NK-92 treated with Interleukin-12 subunit alpha and Interleukin-12 subunit beta, amount 100 ng/mL, for 24 hours (cell line): ENCODE measurements around the gene HIP1.
"Not testable (repeated sequence)": the region's sequence is repeated elsewhere in the genome, so short reads cannot be mapped to it uniquely, and the experiment has no call there.

ENCODE experiments used
- DNase-seq: peaks from one replicate; lab custom pipeline; 2025; lab: John Stamatoyannopoulos, UW

Gene HIP1

DNA sequence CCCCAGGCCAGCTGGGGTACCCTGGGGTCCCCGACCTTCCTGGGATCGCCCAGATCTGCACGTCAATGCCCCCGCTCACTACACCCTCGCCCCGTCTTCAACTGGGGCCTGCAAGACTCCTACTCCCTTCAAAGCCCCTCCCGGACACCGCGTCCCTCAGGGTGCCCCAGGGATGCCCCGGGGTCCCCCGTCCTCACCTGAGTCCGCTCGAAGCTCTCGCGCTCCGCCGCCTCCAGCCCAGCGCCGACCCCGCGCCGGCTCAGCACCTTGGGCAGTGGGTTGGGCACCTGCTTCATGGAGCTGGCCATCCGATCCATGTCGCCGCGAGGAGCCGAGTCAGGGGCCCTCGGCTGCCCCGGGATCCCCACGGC, at the start of gene HIP1:
Gene HIP1, minus strand, starts transcription at position 338 of the 371 bp plus-strand sequence. Its CDS starts 21 bp downstream, at position 317.
- DNase-seq, result no peak

DNA sequence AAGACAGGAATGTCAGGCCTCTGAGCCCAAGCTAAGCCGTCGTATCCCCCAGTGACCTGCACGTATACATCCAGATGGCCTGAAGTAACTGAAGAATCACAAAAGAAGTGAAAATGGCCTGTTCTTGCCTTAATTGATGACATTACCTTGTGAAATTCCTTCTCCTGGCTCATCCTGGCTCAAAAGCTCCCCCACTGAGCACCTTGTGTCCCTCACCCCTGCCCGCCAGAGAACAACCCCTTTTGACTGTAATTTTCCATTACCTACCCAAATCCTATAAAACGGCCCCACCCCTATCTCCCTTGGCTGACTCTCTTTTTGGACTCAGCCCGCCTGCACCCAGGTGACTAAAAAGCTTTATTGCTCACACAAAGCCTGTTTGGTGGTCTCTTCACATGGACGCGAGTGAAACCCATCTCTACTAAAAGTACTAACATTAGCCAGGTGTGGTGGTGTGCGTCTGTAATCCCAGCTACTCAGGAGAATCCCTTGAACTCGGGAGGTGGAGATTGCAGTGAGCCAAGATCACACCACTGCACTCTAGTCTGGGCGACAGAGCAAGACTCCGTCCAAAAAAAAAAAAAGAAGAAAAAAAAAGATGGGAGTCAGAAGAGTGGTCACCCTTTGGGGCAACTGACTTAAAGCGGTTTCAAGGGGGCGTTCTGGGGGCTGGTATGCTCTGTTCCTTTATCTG, 49.6 kb upstream of the HIP1 start:
- not testable (repeated sequence) for DNase-seq

DNA sequence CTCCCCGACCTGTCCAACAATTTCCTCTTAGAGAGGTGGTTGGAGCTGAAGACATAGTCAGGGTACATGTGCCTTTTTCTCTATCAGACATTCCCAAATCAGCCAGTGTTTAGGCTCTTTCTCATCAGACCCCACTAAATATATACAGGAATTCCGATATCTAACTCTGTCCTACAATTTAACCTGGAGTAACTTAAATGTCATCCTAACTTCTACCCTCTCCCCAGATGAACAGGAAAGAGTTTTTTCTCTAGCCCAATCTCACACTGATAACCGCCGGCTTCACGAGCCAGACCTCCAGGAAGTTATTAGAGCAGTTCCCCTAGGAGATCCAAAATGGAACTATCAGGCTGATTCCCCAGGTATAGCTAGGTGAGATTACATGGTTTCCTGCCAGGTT, 44.3 kb upstream of the HIP1 start:
- DNase-seq, result not testable (repeated sequence)

DNA sequence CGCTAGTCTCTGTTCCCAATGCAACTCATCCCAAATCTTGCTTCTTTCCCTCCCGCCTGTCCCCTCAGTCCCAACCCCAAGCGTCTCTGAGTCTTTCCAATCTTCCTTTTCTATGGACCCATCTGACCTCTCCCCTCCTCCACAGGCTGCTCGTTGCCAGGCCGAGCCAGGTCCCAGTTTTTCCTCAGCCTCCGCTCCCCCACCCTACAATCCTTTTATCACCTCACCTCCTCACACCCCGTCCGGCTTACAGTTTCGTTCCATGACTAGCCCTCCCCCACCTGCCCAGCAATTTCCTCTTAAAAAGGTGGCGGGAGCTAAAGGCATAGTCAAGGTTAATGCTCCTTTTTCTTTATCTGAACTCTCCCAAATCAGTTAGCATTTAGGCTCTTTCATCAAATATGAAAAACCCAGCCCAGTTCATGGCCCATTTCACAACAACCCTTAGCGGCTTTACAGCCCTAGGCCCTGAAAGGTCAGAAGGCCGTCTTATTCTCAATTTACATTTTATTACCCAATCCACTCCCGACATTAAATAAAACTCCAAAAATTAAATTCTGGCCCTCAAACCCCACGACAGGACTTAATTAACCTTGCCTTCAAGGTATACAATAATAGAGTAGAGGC, 42.0 kb upstream of the HIP1 start:
- DNase-seq, result not testable (repeated sequence)

DNA sequence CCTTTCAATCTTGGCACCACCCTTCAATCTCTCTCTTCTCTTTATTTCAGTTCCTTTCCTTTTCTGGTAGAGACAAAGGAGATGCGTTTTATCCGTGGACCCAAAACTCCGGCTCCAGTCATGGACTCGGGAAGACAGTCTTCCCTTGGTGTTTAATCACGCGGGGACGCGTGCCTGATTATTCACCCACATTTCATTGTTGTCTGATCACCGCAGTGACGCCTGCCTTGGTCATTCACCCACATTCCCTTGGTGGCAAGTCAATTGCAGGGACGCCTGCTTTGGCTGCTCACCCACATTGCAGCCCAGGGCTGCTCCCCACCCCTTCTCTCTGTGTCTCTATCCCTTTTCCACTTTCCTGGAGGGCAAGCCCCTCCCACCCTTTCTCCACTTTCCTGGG, 40.8 kb upstream of the HIP1 start:
- DNase-seq, result not testable (repeated sequence)

DNA sequence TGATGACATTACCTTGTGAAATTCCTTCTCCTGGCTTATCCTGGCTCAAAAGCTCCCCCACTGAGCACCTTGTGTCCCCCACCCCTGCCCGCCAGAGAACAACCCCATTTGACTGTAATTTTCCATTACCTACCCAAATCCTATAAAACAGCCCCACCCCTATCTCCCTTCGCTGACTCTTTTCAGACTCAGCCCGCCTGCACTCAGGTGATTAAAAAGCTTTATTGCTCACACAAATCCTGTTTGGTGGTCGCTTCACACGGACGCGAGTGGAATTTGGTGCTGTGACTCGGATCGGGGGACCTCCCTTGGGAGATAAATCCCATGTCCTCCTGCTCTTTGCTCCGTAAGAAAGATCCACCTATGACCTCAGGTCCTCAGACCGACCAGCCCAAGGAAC, 40.3 kb upstream of the HIP1 start:
- DNase-seq, result not testable (repeated sequence)

DNA sequence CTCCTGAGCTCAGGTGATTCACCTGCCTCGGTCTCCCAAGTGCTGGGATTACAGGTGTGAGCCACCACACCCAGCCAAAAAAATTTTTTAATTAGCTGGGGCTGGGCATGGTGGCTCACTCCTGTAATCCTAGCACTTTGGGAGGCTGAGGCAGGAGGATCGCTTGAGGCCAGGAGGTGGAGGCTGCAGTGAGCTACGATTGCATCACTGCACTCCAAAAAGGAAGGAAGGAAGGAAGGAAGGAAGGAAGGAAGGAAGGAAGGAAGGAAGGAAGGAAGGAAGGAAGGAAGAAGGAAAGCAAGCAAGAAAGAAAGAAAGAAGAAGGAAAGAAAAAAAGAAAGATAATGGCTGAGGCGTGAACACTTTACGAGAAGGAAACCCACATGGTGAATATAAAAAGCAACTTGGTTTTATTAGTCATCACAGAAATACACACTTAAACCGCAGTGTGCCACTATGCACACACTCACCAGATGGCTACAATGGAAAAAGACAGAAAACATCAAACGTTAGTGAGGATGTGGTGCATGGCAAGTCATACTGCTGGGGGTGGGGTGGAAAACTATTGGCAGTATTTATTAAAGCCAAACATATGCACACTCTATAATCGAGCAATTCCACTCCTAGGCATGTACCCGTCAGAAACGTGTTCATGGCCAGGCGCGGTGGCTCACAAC, 37.7 kb upstream of the HIP1 start:
- peak; percentile 66 for DNase-seq

DNA sequence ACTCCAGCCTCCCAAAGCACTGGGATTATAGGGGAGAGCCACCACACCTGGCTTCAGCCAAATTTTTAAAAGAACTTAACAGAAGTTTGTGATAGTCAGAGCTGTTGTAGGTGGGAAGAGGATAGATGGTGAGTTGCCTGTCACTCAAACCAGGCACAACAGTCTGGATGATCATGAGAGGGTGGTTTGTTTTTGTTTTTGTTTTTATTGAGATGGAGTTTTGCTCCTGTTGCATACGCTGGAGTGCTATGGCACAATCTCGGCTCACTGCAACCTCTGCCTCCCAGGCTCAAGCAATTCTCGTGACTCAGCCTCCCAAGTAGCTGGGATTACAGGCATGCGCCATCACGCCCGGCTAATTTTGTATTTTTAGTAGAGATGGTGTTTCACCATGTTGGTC, 35.2 kb upstream of the HIP1 start:
- not testable (repeated sequence) for DNase-seq

DNA sequence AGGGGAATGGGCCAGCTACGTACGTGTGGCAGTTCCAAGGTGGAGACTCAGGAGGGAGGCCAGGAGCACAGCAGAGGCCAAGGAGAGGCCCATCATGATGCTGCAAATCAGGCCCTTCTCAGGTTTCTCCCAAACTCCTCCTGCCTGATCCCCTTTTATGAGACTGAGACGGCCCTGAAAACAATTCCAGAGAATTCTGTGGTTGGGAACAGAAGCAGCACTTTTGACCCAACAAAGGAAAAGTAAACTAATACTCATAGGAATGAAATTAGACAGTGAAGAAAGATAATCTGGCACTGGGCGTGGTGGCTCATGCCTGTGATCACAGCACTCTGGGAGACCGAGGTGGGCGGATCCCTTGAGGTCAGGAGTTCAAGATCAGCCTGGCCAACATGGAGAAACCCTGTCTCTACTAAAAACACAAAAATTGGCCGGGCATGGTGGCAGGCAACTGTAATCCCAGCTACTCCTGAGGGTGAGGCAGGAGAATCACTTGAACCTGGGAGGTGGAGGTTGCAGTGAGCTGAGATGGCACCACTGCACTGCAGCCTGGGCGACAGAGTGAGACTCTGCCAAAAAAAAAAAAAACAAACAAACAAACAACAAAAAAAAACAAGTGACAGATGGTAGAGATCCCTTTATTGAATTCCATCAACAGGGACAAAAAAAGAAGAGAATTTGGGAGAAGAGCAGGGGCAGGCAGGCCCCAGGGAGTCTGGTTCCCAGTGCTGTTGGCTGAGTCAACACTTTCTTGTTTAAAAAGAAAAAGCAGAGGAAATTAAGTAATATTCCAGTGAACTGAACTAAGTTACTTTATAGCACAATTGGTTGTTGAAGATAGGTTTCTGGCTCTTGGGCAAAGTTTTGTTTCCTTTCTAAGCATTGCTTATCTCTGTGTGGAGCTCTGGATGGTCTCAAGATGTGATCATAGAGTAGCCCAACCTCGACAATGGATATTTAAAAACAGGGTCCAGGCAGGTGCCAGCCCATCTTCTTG, 33.6 kb upstream of the HIP1 start, which contains the start of gene CCL26:
Gene CCL26, minus strand, starts transcription at position 131 of the 997 bp plus-strand sequence. Its CDS starts 35 bp downstream, at position 96.
- no peak for DNase-seq

DNA sequence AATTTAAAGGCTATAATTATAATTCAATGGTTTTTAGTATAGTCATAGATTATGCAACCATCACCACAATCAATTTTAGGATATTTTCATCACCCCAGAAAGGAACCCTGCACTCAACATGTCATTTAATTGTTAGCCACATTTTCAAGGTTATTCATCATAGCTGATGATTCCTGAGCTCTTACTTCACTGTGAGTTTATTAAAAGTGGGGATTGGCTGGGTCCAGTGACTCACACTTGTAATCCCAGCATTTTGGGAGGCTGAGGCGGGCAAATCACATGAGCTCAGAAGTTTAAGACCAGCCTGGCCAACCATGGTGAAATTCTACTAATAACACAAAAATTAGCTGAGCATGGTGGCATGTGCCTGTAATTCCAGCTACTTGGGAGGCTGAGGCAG, 32.5 kb upstream of the HIP1 start:
- DNase-seq, result no peak

DNA sequence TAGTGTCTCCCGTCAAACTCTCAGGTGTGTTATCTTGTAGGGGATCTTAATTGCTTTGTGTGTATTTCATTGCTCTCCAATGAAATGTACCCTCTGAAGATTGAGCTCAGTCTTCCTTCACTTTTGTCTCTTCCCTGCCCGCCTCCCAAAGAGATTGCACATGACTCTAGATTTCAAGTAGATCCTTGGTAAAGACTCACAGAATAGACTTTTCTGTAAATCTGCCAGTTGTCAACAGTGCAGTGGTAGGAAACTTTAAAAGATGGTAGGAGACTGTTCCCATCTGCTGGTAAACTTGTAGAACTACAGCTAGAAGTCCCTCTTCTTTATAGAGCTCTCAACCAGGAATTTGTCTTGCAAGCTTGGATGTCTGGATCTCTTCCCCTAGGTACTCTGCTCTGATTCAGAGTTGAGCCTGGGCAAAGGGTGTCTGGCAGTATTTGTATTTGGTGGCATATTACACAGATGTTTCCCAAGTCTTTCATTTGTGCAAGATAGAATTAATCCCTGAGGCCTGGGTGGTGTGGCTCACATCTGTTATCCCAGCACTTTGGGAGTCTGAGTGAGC, 23.7 kb upstream of the HIP1 start:
- DNase-seq, result no peak

DNA sequence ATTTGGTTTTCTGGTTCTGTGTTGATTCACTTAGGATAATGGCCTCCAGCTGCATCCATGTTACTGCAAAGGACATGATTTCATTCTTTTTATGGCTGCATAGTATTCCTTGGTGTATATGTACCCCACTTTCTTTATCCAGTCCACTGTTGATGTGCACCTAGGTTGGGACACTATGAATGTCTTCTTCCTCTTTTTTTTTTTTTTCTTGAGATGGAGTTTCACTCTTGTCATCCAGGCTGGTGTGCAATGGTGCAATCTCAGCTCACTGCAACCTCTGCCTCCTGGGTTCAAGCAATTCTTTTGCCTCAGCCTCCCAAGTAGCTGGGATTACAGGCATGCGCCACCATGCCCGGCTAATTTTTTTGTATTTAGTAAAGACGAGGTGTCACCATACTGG, 23.1 kb upstream of the HIP1 start:
- not testable (repeated sequence) for DNase-seq

DNA sequence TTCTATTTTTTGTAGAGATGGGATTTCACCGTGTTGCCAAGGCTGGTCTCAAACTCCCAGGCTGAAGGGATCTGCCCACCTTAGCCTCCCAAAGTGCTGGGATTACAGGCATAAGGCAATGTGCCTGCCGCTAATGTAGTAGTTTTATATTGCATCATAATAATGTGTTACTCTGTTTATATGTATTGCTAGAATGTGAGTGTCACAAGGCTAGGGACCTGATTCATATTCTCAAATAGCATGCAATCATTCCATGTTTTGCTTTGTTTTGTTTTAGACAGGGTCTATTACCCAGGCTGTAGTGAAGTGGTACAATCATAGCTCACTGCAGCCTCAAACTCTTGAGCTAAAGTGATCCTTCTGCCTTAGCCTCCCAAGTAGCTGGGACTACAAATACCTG, 19.8 kb upstream of the HIP1 start:
- DNase-seq, result no peak

DNA sequence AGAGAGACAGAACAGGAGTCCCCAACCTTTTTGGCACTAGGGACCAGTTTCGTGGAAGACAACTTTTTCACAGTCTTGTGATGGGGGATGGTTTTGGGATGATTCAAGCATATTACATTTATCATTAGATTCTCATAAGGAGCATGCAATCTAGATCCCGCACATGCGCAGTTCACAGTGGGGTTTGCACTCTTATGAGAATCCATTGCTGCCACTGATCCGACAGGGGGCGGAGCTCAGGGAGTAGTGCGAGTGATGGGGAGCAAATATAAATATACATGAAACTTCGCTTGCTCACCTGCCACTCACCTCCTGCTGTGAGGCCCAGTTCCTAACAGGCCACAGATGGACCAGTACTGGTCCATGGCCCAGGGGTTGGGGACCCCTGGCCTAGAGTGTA, 19.1 kb upstream of the HIP1 start:
- DNase-seq, result no peak

DNA sequence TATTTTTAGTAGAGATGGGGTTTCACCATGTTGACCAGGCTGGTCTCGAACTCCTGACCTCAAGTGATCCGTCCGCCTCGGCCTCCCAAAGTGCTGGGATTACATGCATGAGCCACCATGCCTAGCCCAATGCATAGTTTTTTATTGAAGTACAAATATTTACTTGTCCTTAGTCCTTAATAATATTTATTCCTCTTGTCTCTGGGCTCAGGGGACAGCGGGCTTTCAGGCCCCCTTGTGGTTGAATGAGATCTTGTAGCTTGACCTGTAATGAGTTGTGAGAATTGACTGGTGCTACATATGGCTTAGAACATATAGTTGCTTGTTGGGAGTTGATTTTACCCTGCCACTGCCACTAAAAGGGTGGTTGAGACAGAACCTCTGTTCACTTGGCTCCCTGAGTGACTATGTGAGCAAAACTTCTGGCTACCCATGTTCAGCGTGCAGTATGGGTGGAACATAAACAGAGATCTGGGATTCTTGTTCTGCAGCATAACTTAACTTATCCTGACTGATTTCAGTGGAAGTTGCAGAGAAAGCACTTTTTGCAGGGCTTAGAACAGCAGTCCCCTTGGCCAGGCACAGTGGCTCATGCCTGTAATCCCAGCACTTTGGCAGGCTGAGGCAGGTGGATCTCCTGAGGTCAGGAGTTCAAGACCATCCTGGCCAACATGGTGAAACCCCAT, 18.4 kb upstream of the HIP1 start:
- no peak for DNase-seq

DNA sequence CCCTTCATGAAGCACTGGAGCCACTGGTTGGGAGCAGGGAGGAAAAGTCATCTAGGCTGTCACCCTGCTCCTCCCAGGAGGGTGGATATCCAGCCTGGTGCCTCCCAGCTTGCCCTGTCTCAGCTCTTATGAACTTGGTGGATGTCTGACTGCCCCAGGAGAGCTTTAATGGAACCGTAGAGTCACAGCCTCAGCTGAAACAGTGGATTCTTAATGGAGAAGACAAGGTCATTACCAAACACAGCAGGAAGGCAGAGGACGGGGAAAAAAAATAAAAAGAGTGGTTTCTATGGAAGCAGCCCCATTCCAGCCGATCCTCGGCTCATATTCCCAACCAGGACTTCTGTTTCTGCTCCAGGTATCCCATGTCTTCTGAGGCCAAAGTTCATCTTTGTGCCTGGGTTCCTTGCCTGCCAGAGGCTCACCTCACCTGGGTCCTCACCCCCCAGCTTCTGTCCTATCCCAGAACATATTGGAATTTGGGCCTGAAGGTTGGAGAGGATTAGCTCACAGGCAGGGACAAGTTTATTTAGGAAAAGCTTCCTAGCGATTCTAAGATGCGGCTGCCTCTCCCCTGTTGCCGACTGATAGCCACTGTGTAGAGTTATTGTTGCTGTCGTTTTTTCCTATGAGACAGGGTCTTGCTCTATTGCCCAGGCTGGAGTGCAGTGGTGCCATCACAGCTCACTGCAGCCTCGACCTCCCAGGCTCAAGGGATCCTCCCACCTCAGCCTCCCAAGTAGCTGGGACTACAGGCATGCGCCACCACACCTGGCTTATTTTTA, 17.7 kb upstream of the HIP1 start:
- no peak for DNase-seq

DNA sequence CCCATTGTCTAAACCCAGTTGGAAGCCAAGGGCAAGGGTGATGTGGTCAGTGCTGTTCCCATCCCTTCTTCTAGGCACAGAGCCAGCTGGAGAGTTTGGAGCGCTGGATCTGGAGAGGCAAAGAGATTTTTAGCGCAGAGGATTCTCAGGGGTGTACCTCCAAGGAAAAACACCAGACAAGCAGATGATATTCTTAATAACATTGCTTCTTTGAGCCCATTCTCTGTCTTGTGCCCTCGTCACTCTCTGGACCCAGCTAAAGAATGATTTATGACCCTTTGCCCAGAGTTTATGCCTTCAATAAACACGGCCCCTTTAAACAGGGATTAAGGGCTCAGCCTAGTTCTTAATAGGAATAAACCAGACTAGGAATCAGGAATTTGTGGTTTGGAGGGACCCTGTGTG, 4.7 kb upstream of the HIP1 start:
- DNase-seq, result no peak

DNA sequence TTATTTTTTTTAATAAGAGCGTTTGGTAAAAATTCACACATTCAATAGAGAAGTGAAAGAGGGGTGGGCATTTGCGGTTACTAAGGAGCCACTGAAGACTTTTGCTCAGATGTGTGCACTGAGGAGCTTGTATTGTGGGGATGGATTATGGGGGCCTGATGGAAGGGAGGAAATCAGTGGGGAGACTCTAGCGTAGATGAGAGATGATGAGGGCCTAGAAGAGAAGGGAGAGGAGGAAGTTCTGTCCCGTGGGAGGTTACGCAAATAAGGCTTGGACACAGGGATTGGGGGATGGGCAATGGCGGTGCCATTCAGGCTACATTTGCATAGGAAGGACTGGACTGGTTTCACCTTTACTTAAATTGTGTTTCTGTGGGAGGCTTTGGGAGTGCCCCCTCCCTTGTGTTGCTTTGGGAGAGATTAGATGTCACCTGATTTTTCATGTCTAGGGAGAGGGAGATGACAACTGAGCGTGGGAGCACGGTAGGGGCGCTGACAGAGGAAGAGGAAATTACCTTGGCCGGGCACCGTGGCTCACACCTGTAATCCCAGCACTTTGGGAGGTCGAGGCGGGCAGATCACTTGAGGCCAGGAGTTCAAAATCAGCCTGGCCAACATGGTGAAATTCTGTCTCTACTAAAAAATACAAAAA, 2.2 kb upstream of the HIP1 start:
- no peak for DNase-seq

DNA sequence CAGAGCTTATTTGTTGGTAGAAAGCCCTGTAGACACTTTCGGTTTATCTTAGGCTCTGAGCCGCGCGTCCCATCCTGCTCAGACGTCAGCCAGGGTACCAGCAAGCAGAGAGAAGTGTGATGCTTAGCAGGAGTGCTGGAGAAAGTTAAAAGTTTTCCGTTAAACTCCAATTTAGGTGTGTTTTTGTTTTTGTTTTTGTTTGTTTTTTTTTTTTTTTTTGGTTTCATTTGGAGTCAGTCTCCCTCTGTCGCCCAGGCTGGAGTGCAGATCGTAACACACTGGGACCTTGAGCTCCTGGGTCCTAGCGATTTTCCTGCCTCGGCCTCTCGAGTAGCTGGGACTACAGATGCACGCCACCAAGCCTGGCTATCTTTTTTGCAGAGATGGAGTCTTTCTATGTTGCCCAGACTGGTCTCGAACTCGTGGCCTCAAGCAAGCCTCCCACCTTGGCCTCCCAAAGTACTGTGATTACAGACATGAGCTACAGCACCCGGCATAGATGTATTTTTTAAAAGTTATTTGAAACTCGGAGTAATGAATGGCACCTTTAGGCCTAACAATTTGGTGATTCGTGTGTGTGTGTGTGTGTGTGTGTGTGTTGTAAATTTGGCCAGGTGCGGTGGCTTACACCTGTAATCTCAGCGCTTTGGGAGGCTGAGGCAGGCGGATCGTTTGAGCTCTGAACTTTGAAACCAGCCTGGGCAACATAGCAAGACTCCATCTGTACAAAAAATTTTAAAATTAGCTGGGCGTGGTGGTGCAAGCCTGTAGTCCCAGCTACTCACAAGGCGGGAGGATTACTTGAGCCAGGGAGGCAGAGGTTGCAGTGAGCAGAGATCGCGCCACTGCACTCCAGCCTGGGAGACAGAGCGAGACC, 1.3 kb upstream of the HIP1 start:
- DNase-seq, result no peak
